HTR-8/SVneo (cell line): Measurements from ENCODE around the gene ALDH7A1.
"Not testable (repeated sequence)": the region's sequence is repeated elsewhere in the genome, so short reads cannot be mapped to it uniquely, and the experiment has no call there.

ENCODE experiments used
- DNase-seq: peaks from one replicate; pipeline ENCODE4 v3.0.0; 2011; ENCODE audit warnings: low spot score, mixed read lengths; ENCODE audit not compliant: insufficient read length
- FAIRE-seq: peaks from 2 replicates; lab custom pipeline; 2011; peaks lifted over from hg19 to GRCh38; lab: Jason Lieb, UNC

Gene ALDH7A1

GRCh38 chr5:126597156-126597555 is 2.1 kb upstream of the ALDH7A1 start:
- FAIRE-seq (no peak), DNase-seq (peak; percentile 15)

- FAIRE-seq (no peak), DNase-seq (no peak)
These were observed 566 bp upstream of the ALDH7A1 start for GRCh38 chr5:126595486-126596083.

DNA sequence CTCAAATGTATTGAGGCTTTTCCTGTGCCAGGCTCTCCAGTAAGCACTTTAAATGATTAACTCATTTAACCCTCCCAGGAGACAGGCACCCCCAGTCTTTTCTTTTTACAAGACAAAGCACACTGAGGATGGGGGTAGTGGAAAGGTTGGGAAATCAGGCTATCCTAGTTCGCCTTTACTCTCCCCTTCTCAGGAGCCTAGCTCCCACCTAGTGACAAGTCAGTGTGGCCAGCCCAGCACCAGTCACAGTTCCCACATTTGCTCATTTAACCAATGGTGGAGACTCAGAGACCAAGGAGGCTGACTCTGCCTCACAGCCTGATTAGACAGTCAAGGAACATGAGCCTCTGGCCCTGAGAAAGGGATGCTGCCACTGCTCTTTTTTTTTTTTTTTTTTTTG is 3.5 kb downstream of the ALDH7A1 start:
- DNase-seq (no peak), FAIRE-seq (no peak)

GRCh38 chr5:126589536-126590297 is 5.3 kb downstream of the ALDH7A1 start:
- FAIRE-seq = no peak
- DNase-seq = no peak

DNA sequence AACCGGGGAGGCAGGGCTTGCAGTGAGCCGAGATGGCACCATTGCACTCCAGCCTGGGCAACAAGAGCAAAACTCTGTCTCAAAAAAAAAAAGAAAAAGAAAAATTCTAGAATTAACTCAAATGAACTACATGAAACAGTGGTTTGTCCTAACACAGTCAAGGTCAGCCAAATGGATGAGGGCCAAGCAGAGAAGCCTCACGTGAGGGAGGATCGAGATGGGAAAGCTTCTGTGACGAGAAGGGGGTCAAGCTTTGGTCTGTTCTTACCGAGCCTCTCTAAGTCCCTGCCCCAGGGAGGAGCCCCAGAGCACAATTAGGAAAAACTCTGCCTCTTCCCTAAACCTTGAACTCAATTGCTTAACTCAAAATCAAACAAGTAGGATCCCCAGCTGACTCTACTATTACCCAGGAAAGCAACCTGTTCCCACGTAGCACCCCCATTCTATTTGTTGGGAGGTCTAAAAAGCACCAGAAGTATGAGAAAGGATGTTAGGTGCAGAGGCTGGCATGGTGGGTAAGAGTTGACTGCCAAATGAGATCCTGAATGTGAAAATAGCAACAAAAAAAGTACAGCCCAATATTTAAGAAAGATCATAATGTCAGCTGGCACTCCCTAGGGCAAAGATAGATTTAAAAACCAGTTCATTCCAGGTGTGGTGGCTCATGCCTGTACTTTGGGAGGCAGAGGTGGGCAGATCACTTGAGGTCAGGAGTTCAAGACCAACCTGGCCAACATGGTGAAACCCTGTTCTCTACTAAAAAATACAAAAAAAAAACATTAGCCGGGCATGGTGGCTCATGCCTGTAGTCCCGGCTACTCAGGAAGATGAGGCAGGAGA is 7.2 kb downstream of the ALDH7A1 start:
- FAIRE-seq = no peak
- no peak for DNase-seq

GRCh38 chr5:126583761-126584160 is 11.3 kb downstream of the ALDH7A1 start:
- FAIRE-seq = no peak
- DNase-seq = no peak

DNA sequence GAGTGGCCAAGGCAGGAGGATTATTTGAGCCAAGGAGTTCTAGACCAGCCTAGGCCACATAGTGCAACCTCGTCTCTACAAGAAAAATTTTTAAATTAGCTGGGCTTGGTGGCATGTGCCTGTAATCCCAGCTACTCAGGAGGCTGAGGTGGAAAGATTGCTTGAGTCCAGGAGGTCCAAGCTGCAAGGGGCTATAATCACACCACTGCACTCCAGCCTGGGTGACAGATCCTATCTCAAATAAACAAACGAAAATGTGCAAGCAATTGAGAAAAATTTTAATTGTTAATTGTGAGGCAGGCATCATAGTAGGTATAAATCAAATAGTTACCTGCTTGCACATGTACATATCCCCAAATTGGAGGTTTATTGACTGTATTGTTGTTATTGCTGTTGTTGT is 15.3 kb downstream of the ALDH7A1 start:
- DNase-seq (no peak), FAIRE-seq (no peak)

DNA sequence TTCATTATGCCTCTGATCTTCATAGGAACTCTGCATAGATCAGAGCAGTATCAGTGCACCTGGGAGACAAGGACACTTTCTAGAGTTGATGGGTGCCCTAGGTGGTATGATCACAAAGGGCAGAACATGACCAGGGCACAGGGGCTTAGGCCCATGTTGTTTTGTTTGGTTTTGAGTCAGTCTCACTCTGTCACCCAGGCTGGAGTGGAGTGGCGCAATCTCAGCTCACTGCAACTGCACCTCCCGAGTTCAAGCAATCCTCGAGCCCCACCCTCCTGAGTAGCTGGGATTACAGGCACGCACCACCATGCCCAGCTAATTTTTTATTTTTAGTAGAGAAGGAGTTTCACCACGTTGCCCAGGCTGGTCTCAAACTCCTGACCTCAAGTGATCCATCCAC is 17.6 kb downstream of the ALDH7A1 start:
- no peak for DNase-seq
- FAIRE-seq = no peak

- DNase-seq (no peak), FAIRE-seq (no peak)
These were observed 18.0 kb downstream of the ALDH7A1 start for GRCh38 chr5:126576974-126577373.

GRCh38 chr5:126575644-126576043 is 19.4 kb downstream of the ALDH7A1 start:
- FAIRE-seq (no peak), DNase-seq (no peak)

DNA sequence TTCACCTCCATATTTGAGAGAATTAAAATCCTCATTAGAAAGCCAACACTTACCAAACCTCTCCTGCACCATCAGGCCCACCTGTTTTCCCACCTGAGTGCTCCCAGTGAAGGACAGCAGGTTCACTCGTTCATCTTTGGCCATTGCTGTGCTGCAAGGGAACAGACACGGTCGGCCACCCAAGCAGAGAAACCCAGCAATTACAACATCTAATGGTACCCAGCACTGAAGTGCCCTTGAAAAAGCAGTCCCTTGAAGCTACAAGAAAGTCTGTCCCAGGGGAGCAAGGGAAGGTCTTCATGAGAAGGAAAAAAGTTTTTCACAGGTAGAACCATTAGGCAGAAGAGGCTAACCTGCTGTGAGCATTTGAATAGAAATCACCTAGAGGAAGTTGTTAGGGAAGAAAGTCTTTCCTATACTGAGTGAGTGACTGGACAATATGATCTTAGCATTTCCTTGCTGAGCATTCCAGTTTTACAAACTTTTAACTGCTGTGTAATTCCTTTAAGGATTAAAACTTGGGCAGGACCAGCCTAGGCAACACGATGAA is 26.7 kb downstream of the ALDH7A1 start:
- DNase-seq = no peak
- no peak for FAIRE-seq

DNA sequence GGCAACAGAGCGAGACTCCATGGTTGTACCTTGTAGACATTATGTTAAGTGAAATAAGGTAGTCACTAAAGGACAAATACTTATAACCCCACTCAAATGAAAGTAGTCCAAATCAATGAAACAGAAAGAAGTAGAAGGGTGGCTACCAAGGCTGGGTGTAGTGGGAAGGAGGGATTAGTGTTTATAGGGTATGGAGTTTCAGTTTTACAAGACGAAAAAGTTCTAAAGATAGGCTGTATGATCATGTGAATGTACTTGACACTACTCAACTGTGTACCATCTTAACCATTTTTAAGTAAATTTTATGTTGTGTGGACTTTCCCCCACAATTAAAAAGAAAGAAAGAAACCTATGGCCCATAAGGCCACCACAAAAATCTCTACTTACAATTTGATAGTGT is 32.2 kb downstream of the ALDH7A1 start:
- DNase-seq = no peak
- no peak for FAIRE-seq

GRCh38 chr5:126561908-126562307 is 33.1 kb downstream of the ALDH7A1 start:
- FAIRE-seq (no peak), DNase-seq (no peak)

DNA sequence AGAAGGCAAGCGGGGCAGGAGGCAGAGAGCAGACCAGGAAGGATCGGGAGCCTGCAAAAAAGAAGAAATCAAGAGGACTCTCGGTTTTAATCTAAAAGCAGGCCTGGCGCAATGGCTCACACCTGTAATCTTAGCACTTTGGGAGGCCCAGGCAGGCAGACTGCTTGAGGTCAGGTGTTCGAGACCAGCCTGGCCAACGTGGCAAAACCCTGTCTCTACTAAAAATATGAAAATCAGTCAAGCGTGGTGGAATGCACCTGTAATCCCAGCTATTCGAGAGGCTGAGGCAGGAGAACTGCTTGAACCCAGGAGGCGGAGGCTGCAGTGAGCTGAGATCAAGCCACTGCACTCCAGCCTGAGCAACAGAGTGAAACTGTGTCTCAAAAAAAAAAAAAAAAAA is 39.9 kb downstream of the ALDH7A1 start:
- not testable (repeated sequence) for DNase-seq, FAIRE-seq

DNA sequence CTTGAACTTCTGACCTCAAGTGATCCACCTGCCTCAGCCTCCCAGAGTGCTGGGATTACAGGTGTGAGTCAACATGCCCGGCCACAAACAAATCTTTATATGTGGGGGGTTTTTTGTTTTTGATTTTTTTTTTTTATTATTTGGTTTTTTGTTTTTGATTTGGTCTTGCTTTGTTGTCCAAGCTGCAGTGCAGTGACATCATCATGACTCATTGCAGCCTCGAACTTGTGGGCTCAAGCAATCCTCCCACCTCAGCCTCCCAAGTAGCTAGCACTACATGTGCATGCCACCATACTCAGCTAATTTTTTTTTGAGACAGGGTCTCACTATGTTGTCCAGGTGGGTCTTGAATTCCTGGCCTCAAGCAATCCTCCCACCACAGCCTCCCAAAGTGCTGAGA is 42.4 kb downstream of the ALDH7A1 start:
- DNase-seq (no peak), FAIRE-seq (no peak)

- peak; percentile 50 for DNase-seq
- FAIRE-seq = no peak
These were observed 50.8 kb downstream of the ALDH7A1 start for GRCh38 chr5:126544087-126544740.

DNA sequence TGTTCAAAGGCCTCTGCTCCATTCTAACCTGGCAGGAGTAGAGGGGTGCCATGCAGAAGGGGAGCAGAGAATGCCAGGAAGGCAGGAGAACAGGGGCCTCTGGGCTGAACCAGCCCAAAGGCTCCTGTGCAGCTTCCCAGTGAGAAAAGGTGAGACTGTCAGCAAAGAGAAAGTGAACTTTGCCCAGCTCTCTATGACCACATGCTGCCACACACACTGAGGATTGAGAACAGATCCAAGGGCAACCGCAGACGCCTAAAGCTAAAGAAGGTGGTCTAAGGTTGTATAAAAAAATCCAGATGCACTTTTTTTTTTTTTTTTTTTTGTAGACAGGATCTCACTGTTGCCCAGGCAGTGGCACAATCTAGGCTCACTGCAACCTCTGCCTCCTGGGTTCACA is 51.4 kb downstream of the ALDH7A1 start:
- FAIRE-seq (no peak), DNase-seq (no peak)

- DNase-seq (no peak), FAIRE-seq (no peak)
These were observed 52.0 kb downstream of the ALDH7A1 start for GRCh38 chr5:126543009-126543408.

DNA sequence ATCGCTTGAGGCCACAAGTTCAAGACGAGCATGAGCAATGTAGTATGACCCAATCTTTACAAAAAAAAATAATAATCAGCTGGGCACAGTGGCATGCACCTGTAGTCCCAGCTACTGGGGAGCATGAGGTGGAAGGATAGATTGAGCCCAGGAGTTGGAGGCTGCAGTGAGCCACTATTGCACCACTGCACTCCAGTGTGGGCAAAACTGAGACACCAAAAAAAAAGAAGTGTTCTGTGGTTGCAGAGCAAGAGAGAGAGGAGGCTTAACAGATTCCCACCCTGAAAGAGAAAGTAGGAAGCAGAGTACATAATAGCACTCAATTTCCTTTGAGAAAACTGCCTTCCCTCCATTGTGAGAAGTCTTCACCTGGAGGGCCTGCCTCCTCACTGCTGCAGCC is 52.6 kb downstream of the ALDH7A1 start:
- no peak for FAIRE-seq
- DNase-seq = no peak

GRCh38 chr5:126540631-126541030 is 54.4 kb downstream of the ALDH7A1 start:
- DNase-seq (no peak), FAIRE-seq (no peak)
